Endodermal cell (in vitro differentiated cells): Measurements from ENCODE around the gene IGF2. TPM values are rescaled to one million over a fixed set of nuclear protein-coding genes. Genes with fewer than 3 reads are reported as not detected.
"Not testable (repeated sequence)": the region's sequence is repeated elsewhere in the genome, so short reads cannot be mapped to it uniquely, and the experiment has no call there.

Source experiments
- DNase-seq: peaks from one replicate; pipeline ENCODE4 v3.0.0-alpha.2; 2017
- H3K27ac ChIP-seq: 2 replicates; pipeline ENCODE4 v1.5.1; 2013; ENCODE audit warnings: mild to moderate bottlenecking, low read depth, low read length, moderate library complexity
- H3K27me3 ChIP-seq: 2 replicates; pipeline ENCODE4 v1.6.1; 2013; ENCODE audit warnings: mild to moderate bottlenecking, low read length, moderate library complexity; ENCODE audit not compliant: insufficient read depth, control insufficient read depth, poor library complexity, severe bottlenecking
- H3K36me3 ChIP-seq: 2 replicates; pipeline ENCODE4 v1.7.0; 2013; ENCODE audit warnings: mild to moderate bottlenecking, low read length, moderate library complexity; ENCODE audit not compliant: control insufficient read depth, insufficient read depth
- H3K4me1 ChIP-seq: one replicate; pipeline ENCODE4 v1.7.0; 2013; ENCODE audit warnings: low read length; ENCODE audit not compliant: control insufficient read depth, insufficient read depth
- H3K4me3 ChIP-seq: 2 replicates; pipeline ENCODE4 v1.5.1; 2013; ENCODE audit warnings: mild to moderate bottlenecking, low read length, moderate library complexity
- H3K9ac ChIP-seq: 2 replicates; pipeline ENCODE4 v1.6.1; 2013; ENCODE audit warnings: mild to moderate bottlenecking, low read length, moderate library complexity; ENCODE audit not compliant: poor library complexity, severe bottlenecking; ENCODE audit errors: extremely low read depth
- H3K9me3 ChIP-seq: 2 replicates; pipeline ENCODE4 v1.6.1; 2013; ENCODE audit warnings: mild to moderate bottlenecking, low read length, moderate library complexity; ENCODE audit not compliant: control insufficient read depth
- H3K27ac Mint-ChIP-seq: 2 replicates; pipeline ENCODE4 v1.8.0; 2020; ENCODE audit warnings: mixed read lengths
- H3K27me3 Mint-ChIP-seq: 2 replicates; pipeline ENCODE4 v1.8.0; 2021; ENCODE audit warnings: mild to moderate bottlenecking, mixed read lengths; ENCODE audit not compliant: insufficient read depth
- H3K36me3 Mint-ChIP-seq: 2 replicates; pipeline ENCODE4 v1.8.0; 2020; ENCODE audit warnings: low read depth, mixed read lengths
- H3K4me1 Mint-ChIP-seq: 2 replicates; pipeline ENCODE4 v1.8.0; 2020; ENCODE audit warnings: mixed read lengths
- H3K4me3 Mint-ChIP-seq: 2 replicates; pipeline ENCODE4 v1.8.0; 2020; ENCODE audit warnings: mild to moderate bottlenecking, moderate library complexity, mixed read lengths
- H3K9me3 Mint-ChIP-seq: 2 replicates; pipeline ENCODE4 v1.8.0; 2020; ENCODE audit warnings: mild to moderate bottlenecking, mixed read lengths
- WGBS, 2 experiments: methylation state at CpG; one replicate each; pipeline versions ENCODE4 v1.1.5 to v1.1.7; 2013; ENCODE audit warnings: missing lambda C conversion rate in 2 of 2, mixed read lengths in 1 of 2; ENCODE audit not compliant: insufficient coverage in 1 of 2, insufficient read length in 1 of 2; 5-methylcytosine and 5-hydroxymethylcytosine counted together
- total RNA-seq, 2 donors: library from RNA; stranded (reverse); fragmentation: NEBNext Ultra II Directional in 1 of 2; extraction: Animal tissue kit (Norgen Biotek cat#: 25700) in 1 of 2; gene quantifications; 2 replicates in 1 of 2; 3 replicates in 1 of 2; pipeline ENCODE4 v1.2.1, GENCODE V29; 2021
- TF ChIP-seq, protein P1 (sequence below): fragments of 200-600 bp; sonication (generic); conservative IDR thresholded peaks from 2 replicates; pipeline ENCODE4 v1.5.0; 2021; ENCODE audit warnings: antibody characterized with exemption, mild to moderate bottlenecking

The IGF2 gene
- total RNA-seq, 2 donors from 2014 or later: 0.80 to 5.1 TPM

DNA sequence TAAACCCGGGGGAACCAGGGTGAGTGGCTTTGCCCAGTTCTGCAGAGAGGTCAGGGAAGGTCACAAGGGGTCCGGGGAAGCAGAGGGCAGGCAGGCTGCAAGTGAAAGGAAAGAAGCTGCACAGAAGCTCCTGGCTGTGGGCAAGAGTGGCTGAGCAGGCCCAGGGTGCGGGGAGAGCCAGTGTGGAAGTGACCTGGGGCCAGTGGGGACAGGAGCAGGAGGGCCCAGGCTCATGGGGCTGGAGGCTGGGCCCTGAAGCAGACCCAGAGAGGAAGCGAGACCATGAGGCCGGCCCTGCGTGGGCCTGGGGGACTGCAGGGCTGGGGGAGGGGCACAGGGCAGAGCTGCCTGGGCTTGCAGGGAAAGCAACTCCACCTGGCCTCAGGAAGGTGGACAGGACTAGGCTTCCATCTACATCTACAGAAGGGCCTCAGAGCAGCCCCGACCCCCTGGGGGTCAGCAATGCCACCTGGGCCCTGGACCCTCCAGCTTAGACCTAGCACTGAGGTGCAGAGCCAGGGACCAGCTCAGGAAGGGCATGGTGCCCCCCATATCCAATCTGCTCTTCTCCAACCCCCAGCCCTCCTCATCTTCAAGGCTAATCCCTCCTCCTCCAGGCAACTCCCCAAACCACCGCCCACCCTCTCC lies 11.6 kb downstream of the IGF2 start:
- H3K27me3 ChIP-seq: no peaks in the 10 kb centered on the region
- no peak overlapping the region for H3K27ac ChIP-seq
- no peaks in the 10 kb centered on the region for H3K9me3 ChIP-seq
- 82 to 91% methylated on average over 5 to 8 of the region's 8 CpGs for WGBS, 2 experiments
- H3K36me3 ChIP-seq: no peaks in the 10 kb centered on the region
- H3K4me3 ChIP-seq: no peak overlapping the region
- Mint-ChIP-seq H3K27ac (no peak overlapping the region), H3K27me3 (peaks cover 29% of the 10 kb centered on the region), H3K4me3 (no peak overlapping the region), H3K4me1 (no peaks in the 10 kb centered on the region), H3K36me3 (no peaks in the 10 kb centered on the region), H3K9me3 (no peaks in the 10 kb centered on the region)
- TF ChIP-seq, protein P1, sequence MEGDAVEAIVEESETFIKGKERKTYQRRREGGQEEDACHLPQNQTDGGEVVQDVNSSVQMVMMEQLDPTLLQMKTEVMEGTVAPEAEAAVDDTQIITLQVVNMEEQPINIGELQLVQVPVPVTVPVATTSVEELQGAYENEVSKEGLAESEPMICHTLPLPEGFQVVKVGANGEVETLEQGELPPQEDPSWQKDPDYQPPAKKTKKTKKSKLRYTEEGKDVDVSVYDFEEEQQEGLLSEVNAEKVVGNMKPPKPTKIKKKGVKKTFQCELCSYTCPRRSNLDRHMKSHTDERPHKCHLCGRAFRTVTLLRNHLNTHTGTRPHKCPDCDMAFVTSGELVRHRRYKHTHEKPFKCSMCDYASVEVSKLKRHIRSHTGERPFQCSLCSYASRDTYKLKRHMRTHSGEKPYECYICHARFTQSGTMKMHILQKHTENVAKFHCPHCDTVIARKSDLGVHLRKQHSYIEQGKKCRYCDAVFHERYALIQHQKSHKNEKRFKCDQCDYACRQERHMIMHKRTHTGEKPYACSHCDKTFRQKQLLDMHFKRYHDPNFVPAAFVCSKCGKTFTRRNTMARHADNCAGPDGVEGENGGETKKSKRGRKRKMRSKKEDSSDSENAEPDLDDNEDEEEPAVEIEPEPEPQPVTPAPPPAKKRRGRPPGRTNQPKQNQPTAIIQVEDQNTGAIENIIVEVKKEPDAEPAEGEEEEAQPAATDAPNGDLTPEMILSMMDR: no peak
- no peak for DNase-seq
- peaks cover under 1% of the 10 kb centered on the region for H3K4me1 ChIP-seq
- H3K9ac ChIP-seq: no peak overlapping the region

DNA sequence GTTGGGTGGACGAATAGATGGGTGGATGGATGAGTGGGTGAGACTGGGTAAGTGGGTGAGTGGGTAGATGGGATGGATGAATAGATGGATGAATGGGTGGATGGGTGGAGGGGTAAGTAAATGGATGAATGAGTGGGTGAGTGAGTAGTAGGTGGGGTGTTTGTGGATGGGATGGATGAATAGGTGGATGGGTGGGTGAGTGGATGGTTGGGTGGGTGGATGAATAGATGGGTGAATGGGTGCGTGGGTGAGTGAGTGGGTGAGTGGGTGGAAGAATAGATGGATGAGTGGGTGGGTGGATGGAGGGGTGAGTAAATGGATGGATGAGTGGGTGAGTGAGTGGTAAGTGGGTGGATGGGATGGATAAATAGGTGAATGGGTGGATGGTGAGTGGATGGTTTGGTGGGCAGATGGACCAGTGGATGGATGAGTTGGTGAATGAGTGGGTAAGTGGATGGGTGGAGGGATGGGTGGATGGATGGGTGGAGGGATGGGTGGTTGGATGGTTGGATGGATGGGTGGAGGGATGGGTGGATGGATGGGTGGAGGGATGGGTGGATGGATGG lies 12.6 kb downstream of the IGF2 start:
- Histone ChIP-seq H3K4me1 (peaks cover 3% of the 10 kb centered on the region), H3K36me3 (no peaks in the 10 kb centered on the region), H3K27ac (no peak overlapping the region), H3K4me3 (no peak overlapping the region), H3K9me3 (no peaks in the 10 kb centered on the region), H3K9ac (no peak overlapping the region), H3K27me3 (no peaks in the 10 kb centered on the region)
- peaks cover 2% of the 10 kb centered on the region for H3K4me1 Mint-ChIP-seq
- H3K27ac Mint-ChIP-seq: no peak overlapping the region
- H3K9me3 Mint-ChIP-seq: no peaks in the 10 kb centered on the region
- no peak overlapping the region for H3K4me3 Mint-ChIP-seq
- TF ChIP-seq, protein P1: no peak
- peaks cover 24% of the 10 kb centered on the region for H3K27me3 Mint-ChIP-seq
- no peaks in the 10 kb centered on the region for H3K36me3 Mint-ChIP-seq
- no peak for DNase-seq
- WGBS, 2 experiments: 77 to 84% methylated on average over 2 of the region's 2 CpGs

DNA sequence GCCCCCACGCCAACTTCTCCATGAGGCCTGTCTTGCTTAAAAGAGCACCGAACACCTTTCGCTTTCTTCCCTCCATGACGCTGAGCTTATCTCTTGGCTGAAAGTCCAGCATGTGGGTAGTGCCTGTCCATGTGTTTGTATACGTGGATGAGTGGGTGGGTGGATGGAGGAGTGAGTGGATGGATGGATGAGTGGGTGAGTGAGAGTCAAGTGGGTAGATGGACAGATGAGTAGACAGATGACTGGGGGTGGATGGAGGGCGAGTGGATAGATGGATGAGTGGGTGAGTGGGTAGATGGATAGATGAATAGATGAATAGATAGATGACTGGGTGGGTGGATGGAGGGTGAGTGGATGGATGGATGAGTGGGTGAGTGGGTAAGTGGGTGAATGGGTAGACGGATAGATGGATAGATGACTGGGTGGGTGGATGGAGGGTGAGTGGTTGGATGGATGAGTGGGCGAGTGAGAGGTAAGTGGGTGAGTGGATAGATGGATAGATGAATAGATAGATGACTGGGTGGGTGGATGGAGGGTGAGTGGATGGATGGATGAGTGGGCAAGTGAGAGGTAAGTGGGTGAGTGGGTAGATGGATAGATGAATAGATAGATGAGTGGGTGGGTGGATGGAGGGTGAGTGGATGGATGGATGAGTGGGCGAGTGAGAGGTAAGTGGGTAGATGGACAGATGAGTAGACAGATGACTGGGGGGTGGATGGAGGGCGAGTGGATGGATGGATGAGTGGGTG lies 14.3 kb downstream of the IGF2 start:
- peaks cover 18% of the 10 kb centered on the region for H3K27me3 Mint-ChIP-seq
- not testable (repeated sequence) for H3K9me3 ChIP-seq, H3K4me3 ChIP-seq, H3K36me3 ChIP-seq, H3K9ac ChIP-seq, H3K9me3 Mint-ChIP-seq, H3K27me3 ChIP-seq, H3K36me3 Mint-ChIP-seq, H3K27ac ChIP-seq, DNase-seq, H3K4me3 Mint-ChIP-seq, H3K4me1 Mint-ChIP-seq, H3K4me1 ChIP-seq, H3K27ac Mint-ChIP-seq
- WGBS, 2 experiments: 85 to 90% methylated on average over 8 of the region's 10 CpGs
